K562 (cell line): ENCODE data around the gene DUSP19. TPM values are rescaled to one million over a fixed set of nuclear protein-coding genes. Genes with fewer than 3 reads are reported as not detected.
A peak's percentile ranks its signal among the peaks of the same experiment; 100 is the strongest.

Source experiments
- ATF6 ChIP-seq: sonication (generic); formaldehyde crosslinking; IDR thresholded peaks from 2 replicates; pipeline ENCODE4 v1.4.0; 2020; ENCODE audit warnings: mild to moderate bottlenecking, missing genetic modification reagents
- HNRNPLL ChIP-seq: fragments of 200-400 bp; formaldehyde crosslinking; IDR thresholded peaks from 2 replicates; pipeline ENCODE4 v1.6.1; 2017; ENCODE audit warnings: low read length, low read depth, mild to moderate bottlenecking; ENCODE audit not compliant: poor library complexity, severe bottlenecking
- KDM5B ChIP-seq: fragments of 200-600 bp; sonication (generic); IDR thresholded peaks from 2 replicates; pipeline ENCODE4 v1.6.1; 2012; ENCODE audit warnings: low read depth, mild to moderate bottlenecking, moderate library complexity, low read length, control low read depth, inconsistent platforms; ENCODE audit not compliant: insufficient replicate concordance
- RBM17 ChIP-seq: fragments of 200-400 bp; formaldehyde crosslinking; IDR thresholded peaks from 2 replicates; pipeline ENCODE4 v1.6.1; 2017; ENCODE audit warnings: low read depth, mild to moderate bottlenecking, low read length, borderline replicate concordance
- ZBTB17 ChIP-seq: fragments of 450-650 bp; formaldehyde crosslinking; IDR thresholded peaks from 2 replicates; pipeline ENCODE4 v1.4.0; 2020; ENCODE audit warnings: mild to moderate bottlenecking
- ZC3H4 ChIP-seq: sonication (generic); formaldehyde crosslinking; IDR thresholded peaks from 2 replicates; pipeline ENCODE4 v1.9.0; 2021; ENCODE audit warnings: missing genetic modification reagents, borderline replicate concordance
- polyA plus RNA-seq, 8 experiments: library from polyadenylated mRNA; depleted of rRNA in 4 of 8; stranded (reverse) in 5 of 8; unstranded in 3 of 8; fragments of >200 nt; fragmentation: Nextera tagmentation in 2 of 8; fragmentation: Illumina TruSeq in 1 of 8; extraction: Ambion mirVana in 2 of 8; extraction: Trizol in 1 of 8; gene quantifications; 2 replicates each; pipeline versions ENCODE4 v1.2.1 to v1.2.3, GENCODE V29; 2011 to 2014; ENCODE audit warnings: inconsistent platforms in 1 of 8, missing spikeins in 1 of 8
- total RNA-seq, 7 experiments: library from RNA; depleted of rRNA in 6 of 7; stranded (reverse); fragments of >200 nt in 6 of 7; fragmentation: Illumina TruSeq in 2 of 7; extraction: Trizol in 2 of 7; gene quantifications; 2 replicates each; pipeline versions ENCODE4 v1.2.1 to v1.2.3, GENCODE V29; 2011 to 2021; ENCODE audit warnings: low replicate concordance in 1 of 7
- TF ChIP-seq, protein P1 (sequence below), 2 experiments: IDR thresholded peaks in 1 of 2; conservative IDR thresholded peaks in 1 of 2; 2 replicates each; pipeline ENCODE4 v1.6.1; 2016; ENCODE audit warnings: low read depth in 2 of 2, mild to moderate bottlenecking in 1 of 2, missing compliant biosample characterization in 1 of 2, missing genetic modification characterization in 1 of 2, moderate library complexity in 1 of 2
- TF ChIP-seq, protein P2 (sequence below), 2 experiments: IDR thresholded peaks; 2 replicates each; pipeline ENCODE4 v1.6.1; 2012; ENCODE audit warnings: improper control_type of control experiment in 2 of 2, low read depth in 2 of 2, low read length in 2 of 2, borderline replicate concordance in 1 of 2

Gene DUSP19
- total and polyA plus RNA-seq, 9 of the 15 experiments (the other 6 are each of a cell fraction or from before 2014, with no cell fraction given): 1.6 to 6.3 (median 3.1) TPM

- TF ChIP-seq, protein P1, sequence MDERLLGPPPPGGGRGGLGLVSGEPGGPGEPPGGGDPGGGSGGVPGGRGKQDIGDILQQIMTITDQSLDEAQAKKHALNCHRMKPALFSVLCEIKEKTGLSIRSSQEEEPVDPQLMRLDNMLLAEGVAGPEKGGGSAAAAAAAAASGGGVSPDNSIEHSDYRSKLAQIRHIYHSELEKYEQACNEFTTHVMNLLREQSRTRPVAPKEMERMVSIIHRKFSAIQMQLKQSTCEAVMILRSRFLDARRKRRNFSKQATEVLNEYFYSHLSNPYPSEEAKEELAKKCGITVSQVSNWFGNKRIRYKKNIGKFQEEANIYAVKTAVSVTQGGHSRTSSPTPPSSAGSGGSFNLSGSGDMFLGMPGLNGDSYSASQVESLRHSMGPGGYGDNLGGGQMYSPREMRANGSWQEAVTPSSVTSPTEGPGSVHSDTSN (CRISPR knock-in tag; IDR thresholded peaks at IDR 0.05; ENCODE audit: low read depth): no peak
- TF ChIP-seq, protein P1 (tag; conservative IDR thresholded peaks at IDR 0.05; ENCODE audit: low read depth): 0 out of 2 replicates have a peak, but pooled peaks have one; percentile 11
- TF ChIP-seq KDM5B (peak; percentile 12), RBM17 (no peak), HNRNPLL (peak; percentile 56), ATF6 (CRISPR knock-in tag) (no peak), ZC3H4 (no peak), ZBTB17 (0 out of 2 replicates have a peak, but pooled peaks have one; percentile 41)
- TF ChIP-seq, protein P2, sequence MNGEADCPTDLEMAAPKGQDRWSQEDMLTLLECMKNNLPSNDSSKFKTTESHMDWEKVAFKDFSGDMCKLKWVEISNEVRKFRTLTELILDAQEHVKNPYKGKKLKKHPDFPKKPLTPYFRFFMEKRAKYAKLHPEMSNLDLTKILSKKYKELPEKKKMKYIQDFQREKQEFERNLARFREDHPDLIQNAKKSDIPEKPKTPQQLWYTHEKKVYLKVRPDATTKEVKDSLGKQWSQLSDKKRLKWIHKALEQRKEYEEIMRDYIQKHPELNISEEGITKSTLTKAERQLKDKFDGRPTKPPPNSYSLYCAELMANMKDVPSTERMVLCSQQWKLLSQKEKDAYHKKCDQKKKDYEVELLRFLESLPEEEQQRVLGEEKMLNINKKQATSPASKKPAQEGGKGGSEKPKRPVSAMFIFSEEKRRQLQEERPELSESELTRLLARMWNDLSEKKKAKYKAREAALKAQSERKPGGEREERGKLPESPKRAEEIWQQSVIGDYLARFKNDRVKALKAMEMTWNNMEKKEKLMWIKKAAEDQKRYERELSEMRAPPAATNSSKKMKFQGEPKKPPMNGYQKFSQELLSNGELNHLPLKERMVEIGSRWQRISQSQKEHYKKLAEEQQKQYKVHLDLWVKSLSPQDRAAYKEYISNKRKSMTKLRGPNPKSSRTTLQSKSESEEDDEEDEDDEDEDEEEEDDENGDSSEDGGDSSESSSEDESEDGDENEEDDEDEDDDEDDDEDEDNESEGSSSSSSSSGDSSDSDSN (IDR thresholded peaks at IDR 0.05; ENCODE audit: borderline replicate concordance in 1 of 2, low read depth in 2 of 2, low read length in 2 of 2): 0 out of 4 replicates have a peak, but pooled peaks of 1 of the 2 experiments have one; percentile 39
Observed at GRCh38 chr2:183079139-183079775, 710 bp downstream of the DUSP19 start (continued).
